ENCODE results near the gene PLA2G4E.

The PLA2G4E gene

GRCh38 chr15:42020713-42021273 lies at the start of gene PLA2G4E:
PLA2G4E (minus strand) TSS chr15:42021042; CDS start chr15:42021030, 12 bp downstream.
- no peak for DNase-seq (ENCODE audit: low read depth in 2 of 2)

- DNase-seq (ENCODE audit: low read depth in 2 of 2), result no peak
These were observed 49.6 kb upstream of the PLA2G4E start for GRCh38 chr15:42070279-42070975.

- no peak for DNase-seq (ENCODE audit: low read depth in 2 of 2)
These were observed 48.8 kb upstream of the PLA2G4E start for GRCh38 chr15:42069496-42070278.

GRCh38 chr15:42069025-42069424 lies 48.2 kb upstream of the PLA2G4E start:
- DNase-seq (ENCODE audit: low read depth in 2 of 2), result no peak

GRCh38 chr15:42068601-42069000 lies 47.8 kb upstream of the PLA2G4E start:
- no peak for DNase-seq (ENCODE audit: low read depth in 2 of 2)

- no peak for DNase-seq (ENCODE audit: low read depth in 2 of 2)
These were observed 46.0 kb upstream of the PLA2G4E start for GRCh38 chr15:42066764-42067415.

- no peak for DNase-seq (ENCODE audit: low read depth in 2 of 2)
These were observed 44.6 kb upstream of the PLA2G4E start for GRCh38 chr15:42065468-42065867.

- no peak for DNase-seq (ENCODE audit: low read depth in 2 of 2)
These were observed 44.2 kb upstream of the PLA2G4E start for GRCh38 chr15:42065033-42065432.

- no peak for DNase-seq (ENCODE audit: low read depth in 2 of 2)
These were observed 43.4 kb upstream of the PLA2G4E start for GRCh38 chr15:42064271-42064670.

- DNase-seq (ENCODE audit: low read depth in 2 of 2), result no peak
These were observed 42.4 kb upstream of the PLA2G4E start for GRCh38 chr15:42063122-42063848.

- DNase-seq (ENCODE audit: low read depth in 2 of 2), result no peak
These were observed 41.5 kb upstream of the PLA2G4E start for GRCh38 chr15:42062284-42062806.

GRCh38 chr15:42060797-42061196 lies 40.0 kb upstream of the PLA2G4E start:
- DNase-seq (ENCODE audit: low read depth in 2 of 2), result no peak

- DNase-seq (ENCODE audit: low read depth in 2 of 2), result no peak
These were observed 39.6 kb upstream of the PLA2G4E start for GRCh38 chr15:42060477-42060763.

- DNase-seq (ENCODE audit: low read depth in 2 of 2), result no peak
These were observed 39.0 kb upstream of the PLA2G4E start for GRCh38 chr15:42059661-42060476.

GRCh38 chr15:42058791-42059190 lies 37.9 kb upstream of the PLA2G4E start:
- DNase-seq (ENCODE audit: low read depth in 2 of 2), result no peak

GRCh38 chr15:42057799-42058646 lies 37.2 kb upstream of the PLA2G4E start:
- DNase-seq (ENCODE audit: low read depth in 2 of 2), result no peak

- peak; percentile 30 to 33 for DNase-seq (ENCODE audit: low read depth in 2 of 2)
These were observed 36.3 kb upstream of the PLA2G4E start for GRCh38 chr15:42056934-42057798.

GRCh38 chr15:42053914-42054313 lies 33.1 kb upstream of the PLA2G4E start:
- DNase-seq (ENCODE audit: low read depth in 2 of 2), result no peak

GRCh38 chr15:42053010-42053409 lies 32.2 kb upstream of the PLA2G4E start:
- no peak for DNase-seq (ENCODE audit: low read depth in 2 of 2)

Data from fibroblast of skin of left quadriceps (primary cell).